ENCODE data around the gene PRKAR1A. TPM values are rescaled to one million over a fixed set of nuclear protein-coding genes. Genes with fewer than 3 reads are reported as not detected.

PRKAR1A gene
- total and polyA plus RNA-seq, 2 of the 8 experiments (the other 6 are each of a cell fraction or from before 2014, with no cell fraction given): 39.3 to 149 TPM

GRCh38 chr17:68514831-68515635 is 2.8 kb downstream of the PRKAR1A start:
- Histone ChIP-seq H2BK12ac (ENCODE audit: low read depth, low read length) (no peak overlapping the region), H3K4ac (replicated peaks; ENCODE audit: insufficient read length, low read depth, low read length) (no peak overlapping the region), H2BK5ac (ENCODE audit: low read depth, low read length) (no peak overlapping the region), H3K9me3 (ENCODE audit: insufficient read depth in 2 of 2, low read depth in 1 of 2, low read length in 1 of 2) (peaks cover 10 to 14% of the 10 kb centered on the region in 2 experiments), H2AFZ (ENCODE audit: low read length) (no peak overlapping the region), H2AK5ac (ENCODE audit: low read depth, low read length) (no peak overlapping the region), H3K27ac (ENCODE audit: low read depth, low read length) (no peak overlapping the region), H3K23me2 (ENCODE audit: low read depth, low read length) (peaks cover 5% of the 10 kb centered on the region), H3K4me1 (replicated peaks in 1 of 4; ENCODE audit: control insufficient read depth in 3 of 4, insufficient read depth in 4 of 4, low read length in 3 of 4) (peaks cover 0 to 7% (median 2%) of the 10 kb centered on the region in 4 experiments; a peak in 4 of 7 replicates), H3K14ac (ENCODE audit: insufficient read length) (no peak overlapping the region), H4K91ac (replicated peaks; ENCODE audit: insufficient read length, low read length) (no peak overlapping the region), H3K4me2 (ENCODE audit: insufficient read depth in 1 of 2, low read depth in 2 of 2, low read length in 2 of 2) (peak overlapping the region in 1 of 2 experiments; percentile 83; a peak in 1 of 4 replicates), H3K27me3 (replicated peaks in 1 of 4; ENCODE audit: control insufficient read depth in 3 of 4, extremely low read depth in 1 of 4, insufficient read depth in 3 of 4, low read length in 3 of 4) (no peaks in the 10 kb centered on the region), H3K18ac (ENCODE audit: extremely low read depth, low read length) (no peak overlapping the region), H2BK20ac (ENCODE audit: low read length) (no peak overlapping the region), H4K8ac (ENCODE audit: extremely low read depth, insufficient read depth, low read length) (no peak overlapping the region), H3K9ac (replicated peaks in 1 of 4; ENCODE audit: extremely low read depth in 1 of 4, low read depth in 3 of 4, low read length in 3 of 4) (no peak overlapping the region; a peak in 1 of 7 replicates), H4K20me1 (replicated peaks in 1 of 2; ENCODE audit: control insufficient read depth in 1 of 2, insufficient read depth in 2 of 2, low read length in 2 of 2) (peaks cover 2 to 6% of the 10 kb centered on the region in 2 experiments), H3K56ac (replicated peaks; ENCODE audit: insufficient read length, low read depth, low read length) (no peak overlapping the region), H2BK15ac (ENCODE audit: low read length) (no peak overlapping the region), H3K79me2 (ENCODE audit: control insufficient read depth in 1 of 2, insufficient read depth in 2 of 2, low read length in 2 of 2) (peaks cover 7 to 71% of the 10 kb centered on the region in 2 experiments), H4K5ac (ENCODE audit: insufficient read length, low read depth, low read length) (no peak overlapping the region), H3K79me1 (ENCODE audit: low read depth, low read length) (peaks cover 2% of the 10 kb centered on the region), H3K23ac (ENCODE audit: insufficient read length) (no peak overlapping the region), H3K4me3 (ENCODE audit: extremely low read depth in 1 of 4, insufficient read depth in 2 of 4, low read depth in 3 of 4, low read length in 4 of 4) (peak overlapping the region in 1 of 4 experiments; percentile 85; a peak in 2 of 8 replicates), H3K36me3 (ENCODE audit: control insufficient read depth in 2 of 4, insufficient read depth in 4 of 4, low read length in 3 of 4) (peaks cover 7 to 40% (median 22%) of the 10 kb centered on the region in 4 experiments; a peak in 6 of 8 replicates), H2BK120ac (replicated peaks; ENCODE audit: low read depth, low read length) (no peak overlapping the region)
- FAIRE-seq (no peak), DNase-seq (ENCODE audit: low read depth in 1 of 2, low spot score in 2 of 2) (no peak)
- ChIA-PET CTCF (ENCODE audit: partially characterized antibody) (interaction anchor here (1.2 kb wide), 1 partner anchor 19 kb away, joined by 5 read pairs; no protein-coding TSS in a partner anchor), POLR2A (ENCODE audit: partially characterized antibody) (no interaction called here)
- 91% methylated on average over 15 of the region's 15 CpGs; no CpG with 5 or more reads in 1 of the 2 experiments for WGBS, 2 experiments (ENCODE audit: extremely low coverage in 1 of 2, insufficient coverage in 1 of 2, insufficient read length in 1 of 2, insufficient replicate concordance in 2 of 2, low coverage in 1 of 2, low lambda C conversion rate in 2 of 2, missing lambda C conversion rate in 1 of 2)
- no peak for TF ChIP-seq BCL11A (IDR thresholded peaks at IDR 0.05; ENCODE audit: low read depth in 2 of 2, low read length in 2 of 2)
- no peak for TF ChIP-seq HDAC6 (IDR thresholded peaks at IDR 0.05; ENCODE audit: low read depth, low read length)
- TF ChIP-seq ZNF274 (IDR thresholded peaks at IDR 0.05; ENCODE audit: borderline replicate concordance, extremely low read depth, low read length): no peak
- TF ChIP-seq CBX8 (IDR thresholded peaks at IDR 0.05; ENCODE audit: borderline replicate concordance, low read depth, low read length): no peak
- TF ChIP-seq RXRA (IDR thresholded peaks at IDR 0.05; ENCODE audit: insufficient read depth, low read depth, low read length): no peak
- TF ChIP-seq FOSL1 (IDR thresholded peaks at IDR 0.05; ENCODE audit: insufficient read depth, low read depth, low read length): no peak
- TF ChIP-seq BACH1 (IDR thresholded peaks at IDR 0.05; ENCODE audit: low read length): no peak
- TF ChIP-seq NRF1 (IDR thresholded peaks at IDR 0.05; ENCODE audit: low read depth, low read length): no peak
- TF ChIP-seq USF2 (IDR thresholded peaks at IDR 0.05; ENCODE audit: low read length): no peak
- no peak for TF ChIP-seq CTBP2 (IDR thresholded peaks at IDR 0.05; ENCODE audit: borderline replicate concordance, insufficient read depth, insufficient read length, low read length)
- TF ChIP-seq CREB1 (IDR thresholded peaks at IDR 0.05): no peak
